ENCODE data around the gene LMBR1.

Gene LMBR1

DNA sequence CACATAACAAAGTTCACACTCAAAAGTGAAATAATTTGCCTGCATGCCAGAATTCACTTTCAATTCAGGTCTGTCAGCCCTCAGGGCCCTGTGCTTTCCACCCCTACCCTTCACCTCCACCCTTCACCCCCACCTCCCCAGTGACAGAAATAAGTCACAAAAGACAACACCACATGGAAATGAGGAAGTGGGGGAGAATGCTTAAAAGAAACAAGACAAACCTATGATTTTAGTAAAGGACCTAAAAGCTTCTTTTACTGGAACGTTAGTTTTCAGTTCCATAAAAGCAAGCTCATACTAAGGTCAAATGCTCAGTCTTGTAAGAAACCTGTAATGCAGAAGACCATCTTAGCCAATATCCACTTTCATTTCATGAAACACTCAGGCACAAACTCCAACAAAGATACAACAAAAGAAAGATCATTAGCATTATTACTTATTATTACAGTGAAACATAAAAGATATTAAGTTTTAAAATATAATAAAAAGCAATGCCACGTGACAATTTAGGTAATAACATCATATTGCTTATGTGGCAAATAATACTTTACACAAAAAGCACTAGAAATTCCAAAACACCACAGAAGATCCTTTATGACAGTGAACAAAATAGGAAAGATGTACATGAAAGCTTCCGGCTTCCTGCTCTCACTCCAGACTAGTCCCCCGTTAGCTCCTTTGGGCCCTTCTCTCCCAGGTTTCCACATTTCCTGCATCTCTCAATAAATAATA lies 112.1 kb downstream of the LMBR1 start:
- Histone ChIP-seq H3K4me1 (ENCODE audit: insufficient read depth, low read length) (no peaks in the 10 kb centered on the region), H3K4me3 (ENCODE audit: low read depth in 1 of 2, low read length in 2 of 2) (no peak overlapping the region), H2AFZ (ENCODE audit: low read depth, low read length) (no peak overlapping the region), H4K20me1 (ENCODE audit: insufficient read depth, low read length) (no peaks in the 10 kb centered on the region), H3K27me3 (ENCODE audit: insufficient read depth, low read length, poor library complexity) (no peaks in the 10 kb centered on the region), H3K27ac (ENCODE audit: low read length) (no peak overlapping the region), H3K4me2 (ENCODE audit: insufficient read depth, low read length) (no peak overlapping the region), H3K79me2 (ENCODE audit: insufficient read depth, low read length) (no peaks in the 10 kb centered on the region), H3K9ac (ENCODE audit: low read depth, low read length) (no peak overlapping the region), H3K36me3 (ENCODE audit: insufficient read depth, low read length) (peaks cover 8% of the 10 kb centered on the region; the same call in 1 of the 2 replicates), H3K9me3 (ENCODE audit: insufficient read depth, low read length, severe bottlenecking) (no peaks in the 10 kb centered on the region)
- no peak for TF ChIP-seq EZH2 (IDR thresholded peaks at IDR 0.05; ENCODE audit: borderline replicate concordance, low read depth, low read length, severe bottlenecking)
- TF ChIP-seq, protein P1, sequence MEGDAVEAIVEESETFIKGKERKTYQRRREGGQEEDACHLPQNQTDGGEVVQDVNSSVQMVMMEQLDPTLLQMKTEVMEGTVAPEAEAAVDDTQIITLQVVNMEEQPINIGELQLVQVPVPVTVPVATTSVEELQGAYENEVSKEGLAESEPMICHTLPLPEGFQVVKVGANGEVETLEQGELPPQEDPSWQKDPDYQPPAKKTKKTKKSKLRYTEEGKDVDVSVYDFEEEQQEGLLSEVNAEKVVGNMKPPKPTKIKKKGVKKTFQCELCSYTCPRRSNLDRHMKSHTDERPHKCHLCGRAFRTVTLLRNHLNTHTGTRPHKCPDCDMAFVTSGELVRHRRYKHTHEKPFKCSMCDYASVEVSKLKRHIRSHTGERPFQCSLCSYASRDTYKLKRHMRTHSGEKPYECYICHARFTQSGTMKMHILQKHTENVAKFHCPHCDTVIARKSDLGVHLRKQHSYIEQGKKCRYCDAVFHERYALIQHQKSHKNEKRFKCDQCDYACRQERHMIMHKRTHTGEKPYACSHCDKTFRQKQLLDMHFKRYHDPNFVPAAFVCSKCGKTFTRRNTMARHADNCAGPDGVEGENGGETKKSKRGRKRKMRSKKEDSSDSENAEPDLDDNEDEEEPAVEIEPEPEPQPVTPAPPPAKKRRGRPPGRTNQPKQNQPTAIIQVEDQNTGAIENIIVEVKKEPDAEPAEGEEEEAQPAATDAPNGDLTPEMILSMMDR (IDR thresholded peaks at IDR 0.05; ENCODE audit: borderline replicate concordance, extremely low read depth, low read length, poor library complexity, severe bottlenecking) = no peak
- no peak for DNase-seq
- ATAC-seq (ENCODE audit: insufficient read depth, low read depth) = no peak

DNA sequence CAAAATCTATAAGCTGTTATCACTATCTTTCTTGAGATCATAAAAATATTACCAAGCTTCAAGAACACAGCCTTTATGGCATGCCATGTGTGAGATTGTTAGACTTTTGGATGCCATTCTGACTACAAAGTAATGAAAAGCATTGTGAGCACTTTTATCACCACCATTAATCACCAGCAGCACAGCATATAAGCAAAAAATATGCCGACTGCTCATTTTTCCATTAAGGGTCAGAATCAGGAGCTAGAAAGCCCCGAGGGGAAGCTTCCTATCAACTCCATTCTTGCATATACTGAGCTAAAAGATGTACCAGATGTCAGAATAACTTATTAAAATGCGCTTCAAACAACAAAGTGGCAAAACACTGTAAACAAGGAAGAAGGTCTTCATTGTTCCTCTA lies 114.3 kb downstream of the LMBR1 start:
- DNase-seq = no peak

DNA sequence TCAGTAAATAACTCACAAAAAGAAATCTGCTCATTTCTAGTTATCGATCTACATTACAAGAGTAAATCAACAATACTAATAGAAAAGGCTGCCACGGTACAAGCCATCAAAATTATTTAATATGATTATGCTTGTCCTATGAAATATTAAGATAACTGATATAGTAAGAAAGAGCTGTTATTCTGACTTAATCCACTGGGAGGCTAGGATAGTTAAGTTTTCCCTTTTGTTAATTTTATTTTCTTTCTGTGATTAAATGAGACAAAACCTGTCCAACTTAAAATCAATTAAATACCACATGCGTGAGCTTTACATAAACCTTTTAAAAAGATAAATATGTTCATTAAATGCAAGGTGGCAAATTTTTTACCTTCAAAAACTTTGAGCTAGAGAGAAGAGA lies 114.8 kb downstream of the LMBR1 start:
- H3K79me2 ChIP-seq (ENCODE audit: insufficient read depth, low read length) = no peaks in the 10 kb centered on the region

More for the DNA sequence above, 114.3 kb downstream of the LMBR1 start:
- Histone ChIP-seq H3K4me1 (ENCODE audit: insufficient read depth, low read length) (no peaks in the 10 kb centered on the region), H3K9ac (ENCODE audit: low read depth, low read length) (no peak overlapping the region), H2AFZ (ENCODE audit: low read depth, low read length) (no peak overlapping the region), H3K4me3 (ENCODE audit: low read depth in 1 of 2, low read length in 2 of 2) (no peak overlapping the region), H3K36me3 (ENCODE audit: insufficient read depth, low read length) (no peaks in the 10 kb centered on the region), H3K79me2 (ENCODE audit: insufficient read depth, low read length) (no peaks in the 10 kb centered on the region), H3K4me2 (ENCODE audit: insufficient read depth, low read length) (no peak overlapping the region), H4K20me1 (ENCODE audit: insufficient read depth, low read length) (no peaks in the 10 kb centered on the region), H3K27me3 (ENCODE audit: insufficient read depth, low read length, poor library complexity) (no peaks in the 10 kb centered on the region), H3K27ac (ENCODE audit: low read length) (no peak overlapping the region), H3K9me3 (ENCODE audit: insufficient read depth, low read length, severe bottlenecking) (no peaks in the 10 kb centered on the region)
- no peak for ATAC-seq (ENCODE audit: insufficient read depth, low read depth)
- TF ChIP-seq EZH2 (IDR thresholded peaks at IDR 0.05; ENCODE audit: borderline replicate concordance, low read depth, low read length, severe bottlenecking) = no peak

More for the DNA sequence above, 114.8 kb downstream of the LMBR1 start:
- TF ChIP-seq, protein P1 (IDR thresholded peaks at IDR 0.05; ENCODE audit: borderline replicate concordance, extremely low read depth, low read length, poor library complexity, severe bottlenecking) = no peak
- TF ChIP-seq EZH2 (IDR thresholded peaks at IDR 0.05; ENCODE audit: borderline replicate concordance, low read depth, low read length, severe bottlenecking) = no peak
- Histone ChIP-seq H3K36me3 (ENCODE audit: insufficient read depth, low read length) (no peaks in the 10 kb centered on the region), H3K9me3 (ENCODE audit: insufficient read depth, low read length, severe bottlenecking) (no peaks in the 10 kb centered on the region), H3K27me3 (ENCODE audit: insufficient read depth, low read length, poor library complexity) (no peaks in the 10 kb centered on the region), H3K9ac (ENCODE audit: low read depth, low read length) (no peak overlapping the region), H3K4me2 (ENCODE audit: insufficient read depth, low read length) (no peak overlapping the region), H4K20me1 (ENCODE audit: insufficient read depth, low read length) (no peaks in the 10 kb centered on the region), H2AFZ (ENCODE audit: low read depth, low read length) (no peak overlapping the region), H3K4me3 (ENCODE audit: low read depth in 1 of 2, low read length in 2 of 2) (no peak overlapping the region), H3K4me1 (ENCODE audit: insufficient read depth, low read length) (no peaks in the 10 kb centered on the region), H3K27ac (ENCODE audit: low read length) (no peak overlapping the region)
- ATAC-seq (ENCODE audit: insufficient read depth, low read depth) (no peak), DNase-seq (no peak)
